NCI-H1436 treated with DMSO at 0.1 percent for 48 hours (cell line): ENCODE results near the gene DMRTB1.

Experiments used
- DNase-seq: peaks from one replicate; lab custom pipeline; 2025; lab: John Stamatoyannopoulos, UW

Gene DMRTB1

GRCh38 chr1:53435151-53435550 lies 24.0 kb upstream of the DMRTB1 start:
- DNase-seq, result no peak

- DNase-seq, result no peak
Measured at GRCh38 chr1:53438427-53439336, 20.5 kb upstream of the DMRTB1 start.

- no peak for DNase-seq
Measured at GRCh38 chr1:53439337-53440207, 19.6 kb upstream of the DMRTB1 start.

DNA sequence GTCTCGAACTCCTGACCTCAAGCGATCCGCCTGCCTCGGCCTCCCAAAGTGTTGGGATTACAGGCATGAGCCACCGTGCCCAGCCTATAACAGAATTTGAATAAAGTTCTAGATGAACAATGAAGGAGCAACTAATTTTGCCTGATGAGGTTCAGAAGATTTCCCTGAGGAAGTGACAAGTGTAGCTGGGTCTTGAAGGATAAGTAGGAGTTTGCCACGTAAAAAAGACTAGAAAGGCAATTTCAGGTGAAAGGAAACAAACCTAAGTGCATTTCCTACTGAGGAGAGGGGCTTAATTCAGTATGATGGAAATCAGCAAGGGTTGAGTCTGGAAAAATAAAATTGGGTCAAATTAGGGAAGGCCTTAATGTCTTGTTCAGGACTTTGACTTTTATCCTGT lies 18.6 kb upstream of the DMRTB1 start:
- DNase-seq, result no peak

- no peak for DNase-seq
Measured at GRCh38 chr1:53442299-53442698, 16.9 kb upstream of the DMRTB1 start.

GRCh38 chr1:53446051-53446450 lies 13.1 kb upstream of the DMRTB1 start:
- DNase-seq, result no peak

GRCh38 chr1:53447413-53447812 lies 11.8 kb upstream of the DMRTB1 start:
- DNase-seq, result no peak

DNA sequence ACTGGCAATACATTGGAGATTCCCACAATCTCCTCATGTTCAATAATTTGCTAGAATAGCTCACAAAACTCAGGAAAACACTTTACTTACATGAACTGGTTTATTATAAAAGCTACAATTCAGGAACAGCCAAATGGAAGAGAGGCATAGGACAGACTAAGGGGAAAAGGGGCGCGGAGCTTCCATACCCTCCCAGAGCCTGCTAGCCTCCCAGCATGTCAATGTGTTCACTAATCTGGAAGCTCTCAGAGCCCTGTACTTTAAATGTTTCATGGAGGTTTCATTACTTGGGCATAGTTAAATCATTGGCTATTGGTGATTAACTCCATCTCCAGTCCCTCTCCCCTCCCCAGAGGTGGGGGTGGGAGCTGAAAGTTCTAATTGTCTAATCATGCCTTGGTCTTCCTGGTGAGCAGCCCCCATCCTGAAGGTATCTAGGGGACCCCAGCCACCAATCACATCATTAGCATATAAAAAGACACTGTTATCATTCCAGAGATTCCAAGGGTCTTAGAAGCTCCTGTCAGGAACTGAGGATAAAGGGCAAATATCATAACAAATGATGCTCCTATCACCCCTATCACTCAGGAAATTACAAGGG lies 10.9 kb upstream of the DMRTB1 start:
- DNase-seq, result no peak

DNA sequence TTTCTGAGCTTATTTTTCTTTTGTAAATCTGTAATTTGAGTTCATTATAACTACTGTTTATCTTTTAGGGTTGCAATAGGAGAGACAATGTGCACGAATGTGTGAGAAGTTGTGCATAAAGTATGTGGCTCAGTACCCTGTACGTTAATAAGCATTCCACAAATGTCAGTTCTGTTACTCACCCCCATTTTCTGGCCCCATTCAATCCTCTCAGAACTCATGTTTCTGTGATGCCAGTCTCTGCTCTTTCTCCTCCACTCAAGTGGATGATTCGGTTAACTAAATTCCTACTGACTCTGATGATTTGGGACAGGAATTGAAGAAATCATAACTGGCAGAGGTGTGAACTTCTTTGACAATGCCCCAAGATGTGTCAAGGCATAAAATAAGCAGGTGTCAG lies 10.2 kb upstream of the DMRTB1 start:
- no peak for DNase-seq

- no peak for DNase-seq
Measured at GRCh38 chr1:53449693-53450092, 9.5 kb upstream of the DMRTB1 start.

- no peak for DNase-seq
Measured at GRCh38 chr1:53450225-53450624, 9.0 kb upstream of the DMRTB1 start.

- no peak for DNase-seq
Measured at GRCh38 chr1:53454019-53454418, 5.2 kb upstream of the DMRTB1 start.

GRCh38 chr1:53455364-53455991 lies 3.7 kb upstream of the DMRTB1 start:
- no peak for DNase-seq

DNA sequence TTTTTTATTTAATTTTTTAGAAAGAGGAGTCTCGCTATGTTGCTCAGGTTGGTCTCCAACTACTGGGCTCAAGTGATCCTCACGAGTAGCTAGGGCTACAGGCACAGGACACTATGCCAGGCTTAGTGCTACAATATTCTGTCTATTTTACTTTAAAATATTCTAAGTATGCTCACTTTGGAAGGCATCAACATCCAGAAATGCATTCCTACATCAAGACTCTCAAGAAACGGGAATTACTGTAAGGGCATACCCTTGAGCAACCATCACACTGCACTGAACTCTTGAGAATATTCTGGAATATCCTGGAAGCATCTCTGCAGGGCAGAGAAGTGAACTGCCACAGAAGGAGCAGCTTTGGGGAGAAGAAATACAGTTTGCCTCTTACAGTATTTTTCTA lies 565 bp upstream of the DMRTB1 start:
- no peak for DNase-seq

DNA sequence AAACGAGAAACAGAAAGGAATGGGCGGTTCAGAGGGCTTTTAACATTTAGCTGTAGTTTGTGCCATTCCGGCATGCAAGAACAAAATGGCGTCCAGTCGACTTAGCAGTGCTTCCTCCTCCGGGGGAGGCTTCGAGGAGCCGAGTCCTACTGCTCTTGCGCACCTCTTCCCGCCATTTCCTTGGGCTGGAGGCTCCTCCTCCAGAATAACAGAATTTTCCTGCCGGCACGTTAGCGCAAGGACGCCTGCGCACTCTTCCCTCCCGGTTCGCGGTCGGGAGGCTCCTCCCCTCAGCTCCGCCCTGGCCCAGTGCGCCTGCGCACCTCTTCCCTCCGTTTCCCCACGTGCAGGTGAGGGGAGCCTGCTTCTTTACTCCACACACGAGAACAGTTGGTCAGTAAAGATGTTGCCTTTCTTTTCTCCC lies 1.0 kb downstream of the DMRTB1 start:
- DNase-seq, result no peak

GRCh38 chr1:53460666-53461322 lies 1.6 kb downstream of the DMRTB1 start:
- DNase-seq, result no peak

DNA sequence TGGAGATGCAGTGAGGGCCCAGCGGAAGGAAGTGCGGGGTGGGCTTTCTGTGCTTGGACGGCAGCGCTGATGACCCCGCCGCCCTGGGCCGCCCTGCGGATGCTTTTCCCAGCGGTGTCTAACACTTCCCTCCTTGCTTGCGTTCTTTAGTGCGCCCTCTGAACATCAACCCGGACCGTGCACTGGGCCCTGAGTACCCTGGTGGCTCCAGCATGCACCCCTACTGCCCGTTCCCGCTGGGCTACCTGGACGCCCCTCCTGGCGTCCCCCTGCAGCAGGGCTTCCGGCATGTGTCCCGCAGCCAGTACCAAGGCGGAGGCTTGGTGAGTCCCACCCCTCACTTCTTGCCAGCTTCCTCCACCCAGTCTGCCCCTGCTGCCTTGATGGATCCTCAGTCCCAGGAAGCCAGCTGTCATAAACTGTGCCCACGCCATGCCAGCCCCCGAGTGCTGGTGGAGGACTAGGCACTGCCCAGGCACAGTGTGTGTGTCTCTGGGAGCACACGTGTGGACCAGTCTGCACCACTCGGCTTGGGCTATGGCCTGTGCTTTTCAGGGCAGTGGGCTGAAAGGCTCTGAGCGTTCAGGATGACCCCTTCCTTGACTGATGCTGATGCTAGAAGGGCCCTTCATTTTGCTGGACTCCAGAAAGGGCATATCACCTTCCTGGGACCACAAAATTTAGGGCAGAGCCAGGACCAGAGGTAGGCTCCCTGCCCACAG lies 2.3 kb downstream of the DMRTB1 start:
- no peak for DNase-seq

DNA sequence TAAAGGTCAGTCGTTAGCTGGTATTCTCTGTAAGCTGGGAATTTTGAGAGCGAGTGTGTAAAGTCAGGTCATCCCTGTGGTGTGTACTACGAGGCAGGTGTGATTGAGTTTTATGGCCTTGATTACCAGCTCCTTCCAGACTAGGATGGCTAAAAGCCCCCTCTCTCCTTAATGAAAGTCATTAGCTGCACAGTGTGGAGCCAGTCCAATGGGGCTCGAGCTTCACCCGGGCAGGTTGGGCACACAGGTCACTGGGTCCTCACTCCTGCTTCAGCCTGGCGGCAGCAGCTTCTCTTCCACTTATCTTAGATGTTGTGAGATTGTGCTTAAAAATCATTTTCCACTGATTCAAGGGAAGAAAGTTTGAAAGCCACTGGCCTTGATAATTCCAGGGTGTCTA lies 3.0 kb downstream of the DMRTB1 start:
- DNase-seq, result no peak

- no peak for DNase-seq
Measured at GRCh38 chr1:53462769-53463501, 3.7 kb downstream of the DMRTB1 start.
